ENCODE results near the gene NPAS4.
"Not testable (repeated sequence)": the region's sequence is repeated elsewhere in the genome, so short reads cannot be mapped to it uniquely, and the experiment has no call there.

Gene NPAS4
- total RNA-seq: 0 to 0.10 (median 0) reads per million in 4 experiments

GRCh38 chr11:66420671-66421476 lies at the start of gene NPAS4:
Gene NPAS4, plus strand, starts transcription at chr11:66421035. Its CDS starts 145 bp downstream, at chr11:66421180.
- DNase-seq: no peak

- DNase-seq: peak; percentile 73
Observed at GRCh38 chr11:66371627-66372415, 49.0 kb upstream of the NPAS4 start, which contains the start of gene SLC29A2. Gene SLC29A2, minus strand, starts transcription at chr11:66371760. Its CDS starts 169 bp downstream, at chr11:66371591.

GRCh38 chr11:66373265-66373664 lies 47.6 kb upstream of the NPAS4 start:
- no peak for DNase-seq

- DNase-seq: not testable (repeated sequence)
Observed at GRCh38 chr11:66373690-66374287, 47.0 kb upstream of the NPAS4 start.

- DNase-seq: not testable (repeated sequence)
Observed at GRCh38 chr11:66380264-66380663, 40.6 kb upstream of the NPAS4 start.

GRCh38 chr11:66384316-66384715 lies 36.5 kb upstream of the NPAS4 start:
- DNase-seq: not testable (repeated sequence)

- peak; percentile 73 for DNase-seq
Observed at GRCh38 chr11:66386171-66387069, 34.4 kb upstream of the NPAS4 start.

- peak; percentile 48 for DNase-seq
Observed at GRCh38 chr11:66388780-66389386, 32.0 kb upstream of the NPAS4 start.

GRCh38 chr11:66391322-66391721 lies 29.5 kb upstream of the NPAS4 start:
- no peak for DNase-seq

GRCh38 chr11:66393954-66394353 lies 26.9 kb upstream of the NPAS4 start:
- DNase-seq: no peak

- no peak for DNase-seq
Observed at GRCh38 chr11:66407651-66408050, 13.2 kb upstream of the NPAS4 start.

- DNase-seq: peak; percentile 92
Observed at GRCh38 chr11:66408488-66409214, 12.2 kb upstream of the NPAS4 start.

GRCh38 chr11:66409226-66409625 lies 11.6 kb upstream of the NPAS4 start:
- no peak for DNase-seq

GRCh38 chr11:66410191-66410590 lies 10.6 kb upstream of the NPAS4 start:
- no peak for DNase-seq

GRCh38 chr11:66411323-66411722 lies 9.5 kb upstream of the NPAS4 start:
- DNase-seq: no peak

GRCh38 chr11:66412110-66412509 lies 8.7 kb upstream of the NPAS4 start:
- DNase-seq: no peak

GRCh38 chr11:66413167-66413566 lies 7.7 kb upstream of the NPAS4 start:
- no peak for DNase-seq

GRCh38 chr11:66414120-66414934 lies 6.5 kb upstream of the NPAS4 start:
- no peak for DNase-seq

- no peak for DNase-seq
Observed at GRCh38 chr11:66415423-66415822, 5.4 kb upstream of the NPAS4 start.

GRCh38 chr11:66417000-66417399 lies 3.8 kb upstream of the NPAS4 start:
- no peak for DNase-seq

All from effector CD8-positive, alpha-beta T cell (primary cell).